Heart left ventricle (tissue), 16 donors: ENCODE results near the gene CD164L2. TPM values are rescaled to one million over a fixed set of nuclear protein-coding genes. Genes with fewer than 3 reads are reported as not detected.
"Not testable (repeated sequence)": the region's sequence is repeated elsewhere in the genome, so short reads cannot be mapped to it uniquely, and the experiment has no call there.

ENCODE experiments used
- ATAC-seq, 4 donors: fragments of 200-7000 bp; cut with Tn5 transposase; one replicate each; pipeline ENCODE4 v1.9.1; 2020 to 2022; ENCODE audit warnings: moderate library complexity in 4 of 4, mild to moderate bottlenecking in 3 of 4, moderate number of reproducible peaks in 1 of 4
- DNase-seq, 5 donors: peaks; one replicate each; pipeline ENCODE4 v3.0.0-alpha.2; 2020
- H3K27ac ChIP-seq, 12 donors: fragments of 200-600 bp; sonication (generic) in 4 of 12; one replicate each; pipeline versions ENCODE4 v1.5.0 to v1.8.0; 2016 to 2022; ENCODE audit warnings: mild to moderate bottlenecking in 2 of 12
- H3K27me3 ChIP-seq, 9 donors: fragments of 200-600 bp; sonication (generic) in 2 of 9; one replicate each; pipeline versions ENCODE4 v1.5.1 to v1.8.0; 2016 to 2022; ENCODE audit warnings: mild to moderate bottlenecking in 3 of 9
- H3K36me3 ChIP-seq, 9 donors: fragments of 200-600 bp; sonication (generic) in 2 of 9; one replicate each; pipeline versions ENCODE4 v1.5.0 to v1.8.0; 2018 to 2022; ENCODE audit warnings: mild to moderate bottlenecking in 2 of 9
- H3K4me1 ChIP-seq, 12 donors: fragments of 200-600 bp; sonication (generic) in 4 of 12; one replicate each; pipeline versions ENCODE4 v1.5.0 to v1.8.0; 2016 to 2022; ENCODE audit warnings: mild to moderate bottlenecking in 3 of 12
- H3K4me3 ChIP-seq, 12 donors: fragments of 200-600 bp; sonication (generic) in 4 of 12; one replicate each; pipeline versions ENCODE4 v1.5.0 to v1.8.0; 2017 to 2022; ENCODE audit warnings: mild to moderate bottlenecking in 9 of 12, moderate library complexity in 4 of 12
- H3K9me3 ChIP-seq, 12 donors: fragments of 200-600 bp; sonication (generic) in 4 of 12; one replicate each; pipeline versions ENCODE4 v1.5.0 to v1.8.0; 2016 to 2022; ENCODE audit warnings: mild to moderate bottlenecking in 1 of 12
- POLR2A ChIP-seq, 2 donors: fragments of 450-650 bp; IDR thresholded peaks; one replicate each; pipeline ENCODE4 v1.6.1; 2017; ENCODE audit warnings: antibody characterized with exemption in 2 of 2, mild to moderate bottlenecking in 2 of 2, moderate library complexity in 2 of 2
- WGBS, 4 donors: extraction: QIAGEN DNeasy Blood & Tissue Kit in 2 of 4; methylation state at CpG; one replicate each; pipeline versions ENCODE4 v1.1.5 to v1.1.7; 2013 to 2018; 5-methylcytosine and 5-hydroxymethylcytosine counted together
- intact Hi-C, 10 donors: fragments of 100-400 bp; cut with DNase I; formaldehyde crosslinking; loops; one replicate each; pipeline versions ENCODE4 v1.11.1 to v1.14.2; 2022
- long read RNA-seq, 3 donors: library from polyadenylated mRNA; unstranded; transcript quantifications; one replicate each; pipeline ENCODE4 v2.0.0, GENCODE V29; 2020 to 2021
- polyA plus RNA-seq, 2 donors: library from polyadenylated mRNA; stranded (reverse); fragments of 200-250 nt; gene quantifications; one replicate each; pipeline ENCODE4 v1.2.3, GENCODE V29; 2013
- total RNA-seq, 9 donors: library from RNA; depleted of rRNA in 2 of 9; stranded (reverse); fragments of >200 nt in 2 of 9; fragmentation: NEBNext Ultra II Directional in 3 of 9; extraction: Animal tissue kit (Norgen Biotek cat#: 25700) in 3 of 9; gene quantifications; one replicate each; pipeline versions ENCODE4 v1.1.0 to v1.2.4, GENCODE V29; 2016 to 2023
- TF ChIP-seq, protein P1 (sequence below), 12 donors: fragments of 200-600 bp; sonication (generic) in 4 of 12; IDR thresholded peaks; one replicate each; pipeline versions ENCODE4 v1.5.0 to v1.8.0; 2018 to 2022; ENCODE audit warnings: antibody characterized with exemption in 12 of 12, mild to moderate bottlenecking in 5 of 12
- donor health status: ischemic (EF 13 %, LVEDD 7.1; RV severe dilation, severe dysfunction).
- donor health status: healthy with polysubstance abuse.
- donor health status: DM: no; HTN: yes; CAD: no.
- donor health status: DM: no; HTN: no; CAD: no.
- donor health status: ischemic (EF 25% LVEDD 6.9; RV normal size, moderate dysfunction).
- donor health status: ischemic (EF 25% LVEDD 5.7; RV mildly dilated, moderate dysfunction).
- donor health status: healthy.
- donor health status: DM: yes; HTN: yes; CAD: no.
- donor health status: ischemic (EF 35%, LVEDD 5.7; RV mildly dilated, moderate dysfunction).
- donor health status: nonischemic (EF 11% LVEDD 7.7; RV severe dilation, severe dysfunction).
- donor health status: DM: yes; HTN: yes; CAD: no.
- donor health status: PGD.
- donor health status: ischemic (EF 29% LVEDD 5.4; RV normal size, mild dysfunction).
- donor health status: nonischemic (EF 23%, LVEDD 6.1; RV moderate dilation, normal function).

The CD164L2 gene
- total RNA-seq (not detected), polyA plus RNA-seq (not detected)
- long read RNA-seq, donor 1: 0 reads
- long read RNA-seq, donor 2: 0 reads
- long read RNA-seq, donor 3: 0 reads

DNA sequence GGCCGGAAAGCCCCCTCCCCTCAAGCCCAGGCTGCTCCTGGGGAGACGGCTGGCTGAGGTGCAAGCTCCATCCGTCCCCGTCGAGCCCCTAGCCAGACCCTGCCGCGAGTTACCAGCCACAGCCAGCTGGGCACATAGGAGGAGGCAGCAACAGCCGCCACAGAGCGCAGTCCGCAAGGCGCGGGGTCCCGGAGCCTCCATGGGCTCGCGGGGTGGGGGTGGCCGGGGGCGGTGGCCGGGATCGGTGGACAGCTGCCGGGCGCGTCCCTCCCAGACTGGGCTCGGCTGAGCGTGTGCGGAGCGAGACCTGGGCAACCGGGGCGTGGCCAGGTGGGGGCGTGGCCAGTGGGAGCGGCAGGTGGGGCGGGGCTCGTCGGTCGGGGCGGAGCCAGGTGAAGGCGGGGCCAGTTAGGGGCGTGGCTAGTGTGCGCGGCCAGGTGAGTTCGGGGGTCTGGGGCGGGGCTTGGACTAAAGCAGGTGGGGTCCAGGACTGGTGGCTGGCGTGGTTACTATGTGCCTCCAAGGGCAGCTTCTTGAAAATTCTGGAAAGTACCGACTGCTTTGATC, at the start of gene CD164L2:
TSS of gene CD164L2 (minus strand) at position 295 of the 567 bp plus-strand sequence. CDS start at position 201, 94 bp downstream.
- ATAC-seq: peak in 1 of 4 donors; percentile 6
- intact Hi-C loops: loop anchor here in 1 of 10 donors (10.0 kb wide), 1 partner anchor 278 kb away; no protein-coding TSS in a partner anchor
- WGBS, 4 donors: 20 to 27% (median 22%) methylated on average over 16 to 43 of the region's 43 CpGs

DNA sequence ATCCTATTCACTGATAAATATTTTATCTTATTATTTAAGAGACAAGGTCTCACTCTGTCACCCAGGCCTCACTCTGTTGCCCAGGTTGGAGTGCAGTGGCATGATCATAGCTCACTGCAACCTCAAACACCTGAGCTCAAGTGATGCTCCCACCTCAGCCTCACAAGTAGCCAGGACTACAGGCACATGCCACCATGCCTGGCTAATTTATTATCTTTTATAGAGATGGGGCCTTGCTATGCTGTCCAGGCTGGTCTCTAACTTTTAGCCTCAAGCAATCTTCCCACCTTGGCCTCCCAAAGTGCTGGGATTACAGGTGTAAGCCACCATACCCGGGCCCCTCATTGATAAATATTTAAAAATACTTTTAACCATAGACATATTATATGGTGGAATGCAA, 49.6 kb upstream of the CD164L2 start:
- not testable (repeated sequence) for DNase-seq, ATAC-seq, H3K36me3 ChIP-seq, H3K27me3 ChIP-seq, H3K4me3 ChIP-seq, H3K9me3 ChIP-seq
- peak overlapping the region in 6 of 12 donors; percentile 21 to 94 (median 59) for H3K27ac ChIP-seq
- H3K4me1 ChIP-seq: peaks cover 35 to 100% (median 96%) of the 10 kb centered on the region in 12 donors
- WGBS, 4 donors: 89 to 97% (median 92%) methylated on average over 1 of the region's 1 CpG
- intact Hi-C loops: loop anchor here in 4 of 10 donors (5.0 to 10.0 kb wide), 3 partner anchors 52 to 125 kb away; no protein-coding TSS in a partner anchor

More for the DNA sequence above, at the start of gene CD164L2:
- DNase-seq: no peak
- Histone ChIP-seq H3K27me3 (peaks cover 0 to 5% (median 0%) of the 10 kb centered on the region in 9 donors), H3K4me1 (peaks cover 0 to 27% (median under 1%) of the 10 kb centered on the region in 12 donors), H3K36me3 (no peaks in the 10 kb centered on the region), H3K9me3 (no peaks in the 10 kb centered on the region), H3K4me3 (no peak within 1 kb of the TSS), H3K27ac (no peak within 1 kb of the TSS)
- TF ChIP-seq POLR2A (IDR thresholded peaks at IDR 0.05): no peak
- TF ChIP-seq, protein P1, sequence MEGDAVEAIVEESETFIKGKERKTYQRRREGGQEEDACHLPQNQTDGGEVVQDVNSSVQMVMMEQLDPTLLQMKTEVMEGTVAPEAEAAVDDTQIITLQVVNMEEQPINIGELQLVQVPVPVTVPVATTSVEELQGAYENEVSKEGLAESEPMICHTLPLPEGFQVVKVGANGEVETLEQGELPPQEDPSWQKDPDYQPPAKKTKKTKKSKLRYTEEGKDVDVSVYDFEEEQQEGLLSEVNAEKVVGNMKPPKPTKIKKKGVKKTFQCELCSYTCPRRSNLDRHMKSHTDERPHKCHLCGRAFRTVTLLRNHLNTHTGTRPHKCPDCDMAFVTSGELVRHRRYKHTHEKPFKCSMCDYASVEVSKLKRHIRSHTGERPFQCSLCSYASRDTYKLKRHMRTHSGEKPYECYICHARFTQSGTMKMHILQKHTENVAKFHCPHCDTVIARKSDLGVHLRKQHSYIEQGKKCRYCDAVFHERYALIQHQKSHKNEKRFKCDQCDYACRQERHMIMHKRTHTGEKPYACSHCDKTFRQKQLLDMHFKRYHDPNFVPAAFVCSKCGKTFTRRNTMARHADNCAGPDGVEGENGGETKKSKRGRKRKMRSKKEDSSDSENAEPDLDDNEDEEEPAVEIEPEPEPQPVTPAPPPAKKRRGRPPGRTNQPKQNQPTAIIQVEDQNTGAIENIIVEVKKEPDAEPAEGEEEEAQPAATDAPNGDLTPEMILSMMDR (IDR thresholded peaks at IDR 0.05): no peak

DNA sequence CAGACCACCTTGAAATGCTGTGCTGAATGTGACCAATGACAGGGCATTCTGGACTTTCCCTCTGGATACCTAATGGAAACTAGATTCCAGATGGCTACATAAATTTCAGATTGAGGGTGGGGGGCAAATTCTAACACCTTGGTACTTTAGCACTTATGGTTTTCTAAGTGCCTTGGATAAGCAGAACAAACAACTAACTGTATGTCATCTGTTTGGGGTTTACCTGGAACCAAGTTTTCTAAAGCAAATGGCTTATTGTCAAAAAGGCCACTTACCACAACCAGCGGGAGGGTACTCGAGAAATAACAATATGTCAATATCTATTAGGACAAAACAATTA, 48.4 kb upstream of the CD164L2 start:
- peaks cover 40 to 100% (median 95%) of the 10 kb centered on the region in 12 donors for H3K4me1 ChIP-seq
- intact Hi-C loops: loop anchor here in 5 of 10 donors (2.0 to 10.0 kb wide), 5 partner anchors 53 to 171 kb away; no protein-coding TSS in a partner anchor
- no peaks in the 10 kb centered on the region for H3K27me3 ChIP-seq
- TF ChIP-seq POLR2A (IDR thresholded peaks at IDR 0.05): no peak
- TF ChIP-seq, protein P1 (IDR thresholded peaks at IDR 0.05): no peak
- H3K36me3 ChIP-seq: peaks cover 0 to 18% (median 3%) of the 10 kb centered on the region in 9 donors
- H3K9me3 ChIP-seq: no peaks in the 10 kb centered on the region
- DNase-seq: no peak
- peak overlapping the region in 1 of 12 donors; percentile 5 for H3K4me3 ChIP-seq
- ATAC-seq: no peak
- 84 to 92% (median 86%) methylated on average over 2 of the region's 2 CpGs for WGBS, 4 donors
- H3K27ac ChIP-seq: peak overlapping the region; percentile 82 to 94 (median 86)

DNA sequence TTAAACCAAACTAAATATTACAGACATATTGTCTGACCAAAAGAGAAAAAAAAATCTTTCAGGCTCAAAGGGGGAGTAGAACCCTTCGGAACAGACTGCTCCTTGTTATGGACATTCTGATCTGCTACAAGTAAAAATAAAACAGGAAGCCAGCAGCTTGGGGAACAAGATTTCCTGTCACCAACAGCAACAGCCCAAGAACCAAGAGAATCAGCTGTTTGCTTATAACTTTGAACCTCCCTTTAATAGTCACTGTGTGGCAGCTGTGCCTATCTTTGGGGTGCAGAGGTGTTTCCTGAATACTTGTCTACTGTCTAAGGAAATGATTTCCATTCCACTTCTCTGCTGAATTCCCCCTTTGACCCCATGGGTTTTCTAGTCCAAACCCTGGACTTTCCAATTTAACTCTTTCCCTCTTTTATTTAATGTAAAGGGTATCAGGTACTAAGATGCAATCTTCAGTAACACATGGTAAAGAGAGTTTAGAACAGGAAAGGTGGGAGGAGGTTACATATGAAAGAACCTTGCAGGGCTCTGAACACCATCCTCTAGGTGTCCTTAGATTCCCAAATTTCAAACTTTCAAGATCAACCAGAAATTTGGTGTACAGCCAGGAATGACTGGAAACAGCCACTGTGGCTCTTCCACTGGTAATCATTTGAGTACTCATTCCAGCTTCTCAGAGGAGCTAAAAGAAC, 47.9 kb upstream of the CD164L2 start:
- no peaks in the 10 kb centered on the region for H3K9me3 ChIP-seq

More for the DNA sequence above, 47.9 kb upstream of the CD164L2 start:
- Histone ChIP-seq H3K36me3 (peaks cover 0 to 22% (median 8%) of the 10 kb centered on the region in 9 donors), H3K4me1 (peaks cover 35 to 100% (median 93%) of the 10 kb centered on the region in 12 donors), H3K27me3 (no peaks in the 10 kb centered on the region), H3K27ac (peak overlapping the region; percentile 82 to 94 (median 86)), H3K4me3 (peak overlapping the region in 7 of 12 donors; percentile 2 to 26 (median 5))
- intact Hi-C loops: loop anchor here in 5 of 10 donors (2.0 to 10.0 kb wide), 5 partner anchors 54 to 172 kb away; no protein-coding TSS in a partner anchor
- WGBS, 4 donors: 0 to 4% (median 0%) methylated on average over 1 of the region's 1 CpG
- no peak for TF ChIP-seq POLR2A (IDR thresholded peaks at IDR 0.05)
- TF ChIP-seq, protein P1 (IDR thresholded peaks at IDR 0.05): peak in 5 of 12 donors; percentile 12 to 42 (median 28)
- ATAC-seq (peak; percentile 27 to 53 (median 42)), DNase-seq (peak in 1 of 5 donors; percentile 44)
